ENCODE measurements around the gene AP3S2. TPM values are rescaled to one million over a fixed set of nuclear protein-coding genes. Genes with fewer than 3 reads are reported as not detected.

The AP3S2 gene
- total and polyA plus RNA-seq, 2 of the 4 experiments (the other 2 are of a cell fraction): 12.6 to 34.1 TPM

- Histone ChIP-seq H3K4ac (ENCODE audit: low read depth, low read length) (no peak overlapping the region), H2BK15ac (ENCODE audit: low read depth, low read length) (no peak overlapping the region), H2BK5ac (ENCODE audit: low read depth, low read length, poor library complexity, severe bottlenecking) (no peak overlapping the region), H3K4me2 (ENCODE audit: low read depth, low read length) (no peak overlapping the region), H2BK20ac (ENCODE audit: low read depth, low read length) (peak overlapping the region; percentile 31; the same call in 1 of the 2 replicates), H2BK120ac (ENCODE audit: low read depth, low read length) (no peak overlapping the region), H3K9me3 (ENCODE audit: control insufficient read depth, insufficient read depth, low read length) (no peaks in the 10 kb centered on the region), H3K56ac (ENCODE audit: extremely low read depth, insufficient read depth, low read length) (no peak overlapping the region), H4K91ac (ENCODE audit: insufficient read depth, low read depth, low read length) (no peak overlapping the region), H3K4me3 (ENCODE audit: insufficient read depth, low read depth, low read length) (no peak overlapping the region), H4K20me1 (ENCODE audit: insufficient read depth, low read length) (no peaks in the 10 kb centered on the region), H2AFZ (replicated peaks; ENCODE audit: low read length, poor library complexity) (no peak overlapping the region), H3K14ac (replicated peaks; ENCODE audit: low read depth, low read length) (no peak overlapping the region), H2AK9ac (replicated peaks; ENCODE audit: low read depth, low read length, poor library complexity) (no peak overlapping the region), H3K79me1 (ENCODE audit: low read depth in 1 of 2, low read length in 2 of 2) (peaks cover 3 to 17% of the 10 kb centered on the region in 2 experiments; a peak in 3 of 4 replicates), H3K9me1 (ENCODE audit: insufficient read depth, low read length) (no peaks in the 10 kb centered on the region), H3K4me1 (ENCODE audit: control insufficient read depth, insufficient read depth, low read length) (peaks cover 4% of the 10 kb centered on the region; the same call in 1 of the 2 replicates), H4K8ac (ENCODE audit: low read depth in 2 of 2, low read length in 2 of 2) (no peak overlapping the region), H3K23ac (ENCODE audit: low read depth, low read length) (no peak overlapping the region), H3K18ac (ENCODE audit: low read depth, low read length) (no peak overlapping the region), H3K27me3 (ENCODE audit: control insufficient read depth, insufficient read depth, low read length) (no peaks in the 10 kb centered on the region), H2AK5ac (ENCODE audit: low read depth, low read length) (no peak overlapping the region), H4K5ac (ENCODE audit: low read depth, low read length) (no peak overlapping the region), H3K9ac (ENCODE audit: low read depth, low read length) (no peak overlapping the region), H3K27ac (ENCODE audit: insufficient read depth, low read length) (no peak overlapping the region), H3K36me3 (ENCODE audit: control insufficient read depth, insufficient read depth, low read length) (peaks cover 6% of the 10 kb centered on the region)
- no peak for ATAC-seq (ENCODE audit: low read depth)
- no CpG with 5 or more reads among the region's 5 CpGs for WGBS, 2 experiments (ENCODE audit: extremely low coverage in 2 of 2, insufficient read length in 1 of 2)
- dilution Hi-C loops (cut with HindIII; ENCODE audit: low sequenced_read_pairs, unreplicated experiment) (loop anchor here (25.0 kb wide), 1 partner anchor 90 kb away; the partner anchor contains the start of gene MESP1), intact Hi-C loops (cut with micrococcal nuclease) (no loop called here), in situ Hi-C loops (cut with MboI; ENCODE audit: low sequenced_read_pairs) (no loop called here)
- CTCF ChIA-PET: interaction anchor here (1.0 kb wide), 1 partner anchor 15 kb away, joined by 3 read pairs; no protein-coding TSS in a partner anchor
- no peak for DNase-seq
- POLR2A ChIA-PET (ENCODE audit: unreplicated experiment): no interaction called here
- TF ChIP-seq SMC3 (IDR thresholded peaks at IDR 0.05; ENCODE audit: low read depth, low read length) (no peak), NFE2L2 (IDR thresholded peaks at IDR 0.05; ENCODE audit: low read depth, low read length) (no peak), FOS (IDR thresholded peaks at IDR 0.05; ENCODE audit: low read depth, low read length) (no peak)
- no TSS peak for BruUV-seq (replicated peaks)
Measured at GRCh38 chr15:89851673-89852341, 42.0 kb downstream of the AP3S2 start.
